ENCODE measurements around the gene FRMD4A.

Gene FRMD4A

GRCh38 chr10:14330388-14331061, at the start of gene FRMD4A:
Gene FRMD4A, minus strand, starts transcription at chr10:14330924.
- DNase-seq = no peak

GRCh38 chr10:14379556-14380280, 49.0 kb upstream of the FRMD4A start:
- DNase-seq = no peak

GRCh38 chr10:14378387-14378960, 47.8 kb upstream of the FRMD4A start:
- no peak for DNase-seq

DNA sequence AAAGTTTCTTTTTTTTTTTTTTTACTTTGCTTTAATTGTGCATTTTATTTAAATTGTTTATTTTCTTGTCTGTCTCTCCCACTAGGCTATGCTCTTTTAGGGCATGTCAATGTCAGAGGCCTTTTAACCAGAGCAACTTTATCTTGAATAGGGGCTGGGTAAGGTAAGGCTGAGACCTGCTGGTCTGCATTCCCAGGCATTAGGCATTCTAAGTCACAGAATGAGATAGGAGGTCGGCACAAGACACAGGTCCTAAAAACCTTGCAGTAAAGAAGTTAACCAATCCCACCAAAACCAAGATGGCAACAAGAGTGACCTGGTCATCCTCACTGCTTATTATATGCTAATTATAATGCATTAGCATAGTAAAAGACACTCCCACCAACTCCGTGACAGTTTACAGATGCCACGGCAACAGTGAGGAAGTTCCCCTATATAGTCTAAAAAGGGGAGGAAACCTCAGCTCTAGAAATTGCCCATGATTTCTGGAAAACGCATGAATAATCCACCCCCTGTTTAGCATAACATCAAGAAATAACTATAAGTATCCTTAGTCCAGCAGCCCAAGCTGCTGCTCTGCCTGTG, 47.0 kb upstream of the FRMD4A start:
- DNase-seq = no peak

DNA sequence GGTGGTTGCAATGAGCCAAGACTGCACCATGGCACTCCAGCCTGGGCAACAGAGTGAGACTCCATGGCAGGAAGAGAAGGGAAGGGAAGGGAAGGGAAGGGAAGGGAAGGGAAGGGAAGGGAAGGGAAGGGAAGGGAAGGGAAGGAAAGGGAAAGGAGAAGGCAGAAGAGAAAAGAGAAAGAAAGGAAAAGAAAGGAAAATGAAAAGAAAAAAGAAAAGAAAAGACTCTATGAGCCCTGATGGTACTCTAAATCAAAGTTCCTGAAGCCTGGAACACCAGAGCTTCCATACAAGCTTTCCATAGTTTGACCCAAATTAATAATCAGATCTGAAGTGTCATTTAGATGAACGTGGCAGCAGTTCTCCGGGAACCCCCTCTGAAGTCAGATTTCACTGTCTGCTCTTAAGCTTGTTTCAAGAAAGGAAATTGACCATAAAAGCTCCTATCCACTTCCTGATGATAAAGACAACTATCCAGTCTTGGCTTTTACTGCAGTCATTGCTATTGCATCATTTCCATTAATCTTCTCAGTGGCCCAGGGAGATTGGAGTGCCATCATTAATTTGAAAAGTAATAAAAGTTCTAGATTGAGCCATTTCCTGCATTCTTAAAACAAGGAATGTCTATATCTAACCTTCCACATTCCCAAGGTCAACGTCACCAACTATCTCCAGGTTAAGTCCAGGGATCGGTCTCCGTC, 44.2 kb upstream of the FRMD4A start:
- DNase-seq = no peak

GRCh38 chr10:14372606-14373005, 41.9 kb upstream of the FRMD4A start:
- DNase-seq = no peak

DNA sequence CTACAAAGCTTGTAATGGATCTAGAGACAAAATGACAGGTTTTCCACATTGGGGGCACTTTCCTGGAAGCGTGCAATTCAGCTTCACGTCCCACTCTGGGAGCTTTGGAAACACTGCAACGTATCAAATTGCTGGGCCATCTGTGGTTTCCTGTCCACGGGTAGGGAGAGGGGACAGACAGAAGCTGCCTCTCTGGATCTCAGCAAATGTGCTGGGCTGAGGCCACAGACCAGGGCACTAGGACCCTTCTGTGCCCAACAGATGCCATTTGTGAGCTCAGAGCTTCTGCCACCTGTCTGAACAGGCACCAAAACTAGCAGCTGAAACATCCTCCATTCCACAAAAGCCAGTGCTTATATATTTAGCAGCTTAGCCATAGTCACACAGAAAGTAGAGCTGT, 40.9 kb upstream of the FRMD4A start:
- DNase-seq = peak; percentile 72

DNA sequence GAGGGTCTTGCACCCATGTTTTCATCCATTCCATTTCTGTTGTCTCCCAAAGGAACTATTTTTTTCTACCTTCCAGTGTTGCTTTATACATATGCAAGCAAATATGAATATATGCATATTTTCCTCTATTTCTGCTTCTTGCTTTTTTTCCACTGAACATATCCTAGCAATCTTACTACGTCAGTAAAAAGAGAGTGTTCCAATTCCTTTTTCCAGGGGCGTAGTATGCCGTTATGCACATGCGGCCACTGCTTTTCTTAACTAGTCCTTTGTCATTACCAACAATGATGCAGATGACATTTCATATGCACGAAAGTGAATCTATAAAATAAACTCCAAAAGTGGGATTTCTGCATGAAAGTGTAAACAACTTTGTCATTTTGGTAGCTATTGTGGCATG, 40.2 kb upstream of the FRMD4A start:
- DNase-seq = no peak

GRCh38 chr10:14369906-14370305, 39.2 kb upstream of the FRMD4A start:
- no peak for DNase-seq

DNA sequence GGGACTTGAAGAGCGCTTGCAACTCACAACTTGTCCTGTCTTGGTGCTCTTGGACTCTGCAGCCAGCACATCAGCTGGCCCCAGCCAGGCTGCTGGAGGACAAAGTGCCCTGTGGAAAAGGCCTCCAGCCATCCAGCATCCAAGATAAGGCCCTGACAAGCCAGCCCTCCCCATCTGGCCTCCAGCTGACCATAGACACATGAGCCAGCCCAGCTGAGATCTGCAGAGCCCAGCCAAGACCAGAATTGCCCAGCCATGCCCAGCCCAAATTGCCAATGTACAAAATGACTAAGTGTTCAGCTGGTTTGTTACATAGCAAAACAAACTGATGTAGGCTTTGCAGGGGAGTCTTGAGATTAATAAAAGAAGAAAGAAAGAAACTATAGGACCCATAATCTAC, 36.0 kb upstream of the FRMD4A start:
- DNase-seq = no peak

DNA sequence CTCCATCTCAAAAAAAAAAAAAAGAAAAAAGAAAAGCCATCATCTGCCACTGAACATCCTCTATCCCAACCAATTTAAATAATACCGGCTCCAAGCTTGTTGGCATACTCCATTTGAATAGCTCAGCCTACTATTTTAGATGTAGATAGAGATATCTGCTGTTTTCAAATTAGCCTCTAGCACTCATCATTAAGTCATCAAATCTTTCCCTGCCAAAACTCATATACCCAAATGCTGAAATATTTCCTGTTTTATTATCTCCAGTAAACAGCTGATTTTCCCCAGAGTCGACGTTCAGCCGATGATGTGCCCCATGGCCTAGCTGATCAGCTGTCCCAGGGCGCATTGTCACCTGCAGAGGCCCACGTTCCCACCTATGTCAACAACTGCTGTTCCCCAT, 34.5 kb upstream of the FRMD4A start:
- no peak for DNase-seq

DNA sequence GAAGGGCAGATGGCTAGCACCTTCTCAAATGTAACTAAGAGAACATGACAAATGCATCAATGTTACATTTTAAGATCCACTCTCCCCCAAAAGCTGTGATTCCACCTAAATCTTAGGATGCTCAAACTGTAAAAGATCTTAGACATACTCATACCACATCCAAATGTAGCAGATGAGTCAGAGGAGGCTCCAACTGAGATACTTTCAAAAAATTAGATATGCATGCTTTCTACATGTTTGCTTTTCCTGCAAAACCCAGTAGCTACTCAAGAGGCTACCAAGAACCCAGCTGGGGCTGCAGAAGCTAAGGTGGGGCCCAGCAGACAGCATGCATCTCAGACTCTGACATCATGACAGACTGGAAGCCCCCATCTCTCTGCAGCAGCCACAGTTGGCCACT, 31.4 kb upstream of the FRMD4A start:
- DNase-seq = no peak

GRCh38 chr10:14360961-14361360, 30.2 kb upstream of the FRMD4A start:
- no peak for DNase-seq

- DNase-seq = no peak
Observed at GRCh38 chr10:14360515-14360914, 29.8 kb upstream of the FRMD4A start.

GRCh38 chr10:14358886-14359573, 28.3 kb upstream of the FRMD4A start:
- DNase-seq = peak; percentile 33

DNA sequence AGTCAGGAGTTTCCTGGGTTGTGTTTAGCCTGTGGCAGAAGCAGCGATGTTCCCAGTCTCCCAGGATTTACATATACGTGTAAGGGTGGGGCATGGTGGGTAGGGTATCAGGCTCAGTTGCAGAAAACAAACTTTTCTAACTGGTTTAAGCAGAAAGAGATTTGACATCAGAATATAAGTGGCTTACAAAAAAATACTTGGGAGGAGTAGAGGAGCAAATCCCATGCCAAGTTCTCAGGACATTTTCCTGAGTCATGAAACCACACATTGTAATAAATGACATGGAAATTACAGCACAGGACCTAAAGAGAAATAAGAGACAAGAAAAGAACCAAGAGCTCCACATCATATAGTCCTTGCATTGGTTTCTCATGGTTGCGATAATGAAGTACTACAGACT, 26.2 kb upstream of the FRMD4A start:
- no peak for DNase-seq

- DNase-seq = no peak
Observed at GRCh38 chr10:14355750-14356149, 25.0 kb upstream of the FRMD4A start.

DNA sequence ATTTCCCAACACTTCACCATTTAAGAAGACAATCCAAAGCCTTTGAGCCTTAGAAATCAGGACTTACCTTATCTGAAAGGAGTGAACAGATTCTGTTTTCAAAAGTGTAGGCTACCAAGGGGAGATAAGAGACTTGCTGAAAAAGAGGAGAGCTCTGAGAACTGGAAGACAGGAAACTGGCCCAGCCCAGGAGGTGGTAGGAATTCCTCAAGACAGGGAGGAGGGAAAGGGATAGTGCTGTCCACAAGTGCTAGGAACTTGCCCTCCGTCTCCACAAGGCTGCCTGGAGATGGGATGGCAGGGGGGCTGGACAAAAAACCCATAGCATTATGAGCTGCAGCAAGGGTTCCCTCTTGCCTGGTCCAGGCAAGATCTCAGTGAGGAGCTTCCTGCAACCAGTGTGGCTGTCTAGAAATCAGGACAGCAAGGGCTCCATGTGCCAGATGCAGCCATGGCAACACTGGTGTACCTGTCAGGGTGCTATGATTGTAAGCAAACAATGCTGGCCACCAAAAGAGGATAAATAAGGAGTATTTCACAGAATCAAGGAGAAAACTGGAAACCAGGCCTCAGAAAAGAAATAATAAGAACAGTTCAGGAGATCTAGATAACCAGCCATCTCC, 22.7 kb upstream of the FRMD4A start:
- no peak for DNase-seq

GRCh38 chr10:14350006-14350405, 19.3 kb upstream of the FRMD4A start:
- peak; percentile 17 for DNase-seq

- DNase-seq = no peak
Observed at GRCh38 chr10:14349081-14349480, 18.4 kb upstream of the FRMD4A start.

DNA sequence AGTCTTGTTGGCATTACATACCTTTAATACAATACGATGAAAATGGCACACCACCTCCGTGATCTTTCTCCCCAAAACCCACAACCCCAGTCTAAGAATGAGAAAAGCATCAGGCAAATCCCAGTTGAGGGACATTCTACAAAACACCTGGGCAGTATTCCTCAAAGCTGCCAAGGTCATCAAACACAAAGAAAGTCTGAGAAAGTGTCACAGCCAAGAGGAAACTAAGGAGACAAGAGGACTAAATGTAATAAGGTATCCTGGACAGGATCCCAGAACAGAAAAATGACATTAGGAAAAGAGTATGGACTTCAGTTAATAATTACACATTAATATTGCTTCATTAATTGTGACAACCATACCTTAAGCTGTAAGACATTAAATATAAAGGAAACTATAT, 14.5 kb upstream of the FRMD4A start:
- DNase-seq = no peak

DNA sequence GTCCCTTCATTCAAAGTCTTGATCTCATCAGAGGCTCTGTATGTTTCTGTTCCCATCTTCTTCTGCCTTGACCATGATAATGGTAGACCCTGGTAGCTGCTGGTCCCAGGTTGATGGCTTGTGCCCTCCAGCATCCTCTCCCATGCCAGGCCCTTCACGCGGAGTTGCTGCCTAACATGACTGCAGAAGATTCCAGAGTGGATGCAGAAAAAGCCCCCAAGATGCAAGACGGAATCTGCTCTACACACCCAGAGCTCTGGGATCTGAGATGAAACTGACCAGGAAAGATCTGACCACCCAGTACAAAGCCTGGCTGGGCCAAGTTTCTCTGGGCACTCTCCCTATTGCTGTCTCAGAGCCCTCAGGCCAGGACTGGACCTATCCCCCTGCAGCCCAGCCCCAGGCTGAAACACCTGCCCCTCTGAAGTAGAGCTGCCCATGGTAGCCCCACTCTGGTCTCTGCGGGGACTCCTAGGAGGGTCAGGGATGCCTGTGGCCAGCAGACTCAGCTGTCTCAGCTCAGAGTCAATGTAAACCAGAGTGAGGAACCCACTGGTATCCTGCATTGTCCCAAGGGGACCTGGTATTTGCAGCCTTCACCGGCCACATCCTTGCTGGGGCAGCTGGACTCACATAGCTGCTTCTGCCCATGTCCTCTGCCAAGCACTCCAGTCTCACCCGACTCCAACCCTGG, 9.5 kb upstream of the FRMD4A start:
- no peak for DNase-seq
